ENCODE data around the gene RABGGTA.

RABGGTA gene

GRCh38 chr14:24291446-24292117 is 20.2 kb upstream of the RABGGTA start:
- H4K12ac ChIP-seq (ENCODE audit: low read depth, low read length), result no peak overlapping the region
- peaks cover under 1 to 2% of the 10 kb centered on the region in 2 experiments for H3K4me1 ChIP-seq (ENCODE audit: control insufficient read depth in 1 of 2, insufficient read depth in 2 of 2, low read length in 2 of 2)
- H3K36me3 ChIP-seq (ENCODE audit: control insufficient read depth in 1 of 2, insufficient read depth in 2 of 2, low read length in 2 of 2), result peaks cover 38 to 46% of the 10 kb centered on the region in 2 experiments
- no peak overlapping the region for H3K4me2 ChIP-seq (ENCODE audit: low read length)
- no peak overlapping the region for H4K8ac ChIP-seq (ENCODE audit: low read depth, low read length)
- no peak overlapping the region for H2BK120ac ChIP-seq (ENCODE audit: insufficient read depth, low read length, poor library complexity)
- H2AK5ac ChIP-seq (ENCODE audit: low read length), result no peak overlapping the region
- no peak overlapping the region for H3K18ac ChIP-seq (ENCODE audit: low read length)
- no peak overlapping the region for H3K27ac ChIP-seq (ENCODE audit: low read depth, low read length)
- no CpG with 5 or more reads among the region's 3 CpGs for WGBS (ENCODE audit: extremely low coverage, insufficient coverage, insufficient read length)
- H3K4ac ChIP-seq (ENCODE audit: low read depth, low read length), result no peak overlapping the region
- H3K23ac ChIP-seq (ENCODE audit: low read length), result no peak overlapping the region
- H4K91ac ChIP-seq (ENCODE audit: low read depth, low read length), result no peak overlapping the region
- H2AFZ ChIP-seq (ENCODE audit: insufficient read depth, low read length, poor library complexity), result no peak overlapping the region
- no peaks in the 10 kb centered on the region for H3K27me3 ChIP-seq (ENCODE audit: insufficient read depth, low read length)
- no peaks in the 10 kb centered on the region for H3K79me2 ChIP-seq (ENCODE audit: control insufficient read depth, insufficient read depth, low read length, poor library complexity)
- H3K4me3 ChIP-seq (ENCODE audit: low read depth, low read length), result no peak overlapping the region
- no peaks in the 10 kb centered on the region for H3K9me3 ChIP-seq (ENCODE audit: insufficient read depth, low read depth, low read length)
- H3K14ac ChIP-seq (ENCODE audit: low read length), result no peak overlapping the region
- no peak overlapping the region for H3K9ac ChIP-seq (ENCODE audit: low read length)
- H3K79me1 ChIP-seq (ENCODE audit: low read length), result no peaks in the 10 kb centered on the region
- no peak overlapping the region for H2BK12ac ChIP-seq (ENCODE audit: low read length)
- no peak for DNase-seq
- H2BK5ac ChIP-seq (ENCODE audit: low read depth, low read length, poor library complexity), result no peak overlapping the region

- Histone ChIP-seq H3K9ac (ENCODE audit: low read length) (no peak overlapping the region), H3K79me1 (ENCODE audit: low read length) (no peaks in the 10 kb centered on the region), H3K36me3 (ENCODE audit: control insufficient read depth in 1 of 2, insufficient read depth in 2 of 2, low read length in 2 of 2) (peaks cover 32 to 39% of the 10 kb centered on the region in 2 experiments), H3K14ac (ENCODE audit: low read length) (no peak overlapping the region), H3K9me3 (ENCODE audit: insufficient read depth, low read depth, low read length) (no peaks in the 10 kb centered on the region), H3K4me3 (ENCODE audit: low read depth, low read length) (no peak overlapping the region), H2AFZ (ENCODE audit: insufficient read depth, low read length, poor library complexity) (no peak overlapping the region), H2BK120ac (ENCODE audit: insufficient read depth, low read length, poor library complexity) (no peak overlapping the region), H3K4me1 (ENCODE audit: control insufficient read depth in 1 of 2, insufficient read depth in 2 of 2, low read length in 2 of 2) (no peaks in the 10 kb centered on the region), H4K91ac (ENCODE audit: low read depth, low read length) (no peak overlapping the region), H3K18ac (ENCODE audit: low read length) (no peak overlapping the region), H2BK5ac (ENCODE audit: low read depth, low read length, poor library complexity) (no peak overlapping the region), H4K12ac (ENCODE audit: low read depth, low read length) (peak overlapping the region; percentile 38), H3K23ac (ENCODE audit: low read length) (no peak overlapping the region), H3K27ac (ENCODE audit: low read depth, low read length) (no peak overlapping the region), H4K8ac (ENCODE audit: low read depth, low read length) (no peak overlapping the region), H3K4me2 (ENCODE audit: low read length) (no peak overlapping the region), H2AK5ac (ENCODE audit: low read length) (no peak overlapping the region), H3K79me2 (ENCODE audit: control insufficient read depth, insufficient read depth, low read length, poor library complexity) (no peaks in the 10 kb centered on the region), H3K27me3 (ENCODE audit: insufficient read depth, low read length) (no peaks in the 10 kb centered on the region), H2BK12ac (ENCODE audit: low read length) (no peak overlapping the region), H3K4ac (ENCODE audit: low read depth, low read length) (no peak overlapping the region)
- no CpG with 5 or more reads among the region's 9 CpGs for WGBS (ENCODE audit: extremely low coverage, insufficient coverage, insufficient read length)
- DNase-seq, result no peak
These were observed 19.3 kb upstream of the RABGGTA start for GRCh38 chr14:24290746-24291145.

GRCh38 chr14:24289649-24290280 is 18.4 kb upstream of the RABGGTA start:
- Histone ChIP-seq H3K27me3 (ENCODE audit: insufficient read depth, low read length) (no peaks in the 10 kb centered on the region), H4K12ac (ENCODE audit: low read depth, low read length) (no peak overlapping the region)
- WGBS (ENCODE audit: extremely low coverage, insufficient coverage, insufficient read length), result no CpG with 5 or more reads among the region's 6 CpGs

GRCh38 chr14:24286996-24287395 is 15.6 kb upstream of the RABGGTA start:
- no peak overlapping the region for H2AFZ ChIP-seq (ENCODE audit: insufficient read depth, low read length, poor library complexity)
- no peak overlapping the region for H3K4ac ChIP-seq (ENCODE audit: low read depth, low read length)
- no peak overlapping the region for H3K14ac ChIP-seq (ENCODE audit: low read length)
- no peaks in the 10 kb centered on the region for H3K27me3 ChIP-seq (ENCODE audit: insufficient read depth, low read length)
- H3K27ac ChIP-seq (ENCODE audit: low read depth, low read length), result no peak overlapping the region
- H3K4me2 ChIP-seq (ENCODE audit: low read length), result no peak overlapping the region
- no peak overlapping the region for H2AK5ac ChIP-seq (ENCODE audit: low read length)
- no peaks in the 10 kb centered on the region for H3K79me1 ChIP-seq (ENCODE audit: low read length)
- no peak overlapping the region for H2BK5ac ChIP-seq (ENCODE audit: low read depth, low read length, poor library complexity)
- no peak overlapping the region for H3K9ac ChIP-seq (ENCODE audit: low read length)
- H3K23ac ChIP-seq (ENCODE audit: low read length), result no peak overlapping the region
- H3K4me1 ChIP-seq (ENCODE audit: control insufficient read depth in 1 of 2, insufficient read depth in 2 of 2, low read length in 2 of 2), result peaks cover 0 to 4% of the 10 kb centered on the region in 2 experiments
- no CpG with 5 or more reads among the region's 5 CpGs for WGBS (ENCODE audit: extremely low coverage, insufficient coverage, insufficient read length)
- no peaks in the 10 kb centered on the region for H3K9me3 ChIP-seq (ENCODE audit: insufficient read depth, low read depth, low read length)
- no peak overlapping the region for H4K91ac ChIP-seq (ENCODE audit: low read depth, low read length)
- H3K4me3 ChIP-seq (ENCODE audit: low read depth, low read length), result no peak overlapping the region
- H2BK120ac ChIP-seq (ENCODE audit: insufficient read depth, low read length, poor library complexity), result no peak overlapping the region
- no peak overlapping the region for H4K12ac ChIP-seq (ENCODE audit: low read depth, low read length)
- H3K79me2 ChIP-seq (ENCODE audit: control insufficient read depth, insufficient read depth, low read length, poor library complexity), result no peaks in the 10 kb centered on the region
- H3K36me3 ChIP-seq (ENCODE audit: control insufficient read depth in 1 of 2, insufficient read depth in 2 of 2, low read length in 2 of 2), result peaks cover 20 to 27% of the 10 kb centered on the region in 2 experiments
- DNase-seq, result no peak
- H2BK12ac ChIP-seq (ENCODE audit: low read length), result no peak overlapping the region
- H4K8ac ChIP-seq (ENCODE audit: low read depth, low read length), result no peak overlapping the region
- no peak overlapping the region for H3K18ac ChIP-seq (ENCODE audit: low read length)

More at GRCh38 chr14:24289649-24290280, 18.4 kb upstream of the RABGGTA start:
- no peak overlapping the region for H3K9ac ChIP-seq (ENCODE audit: low read length)
- H4K8ac ChIP-seq (ENCODE audit: low read depth, low read length), result no peak overlapping the region
- peaks cover 29 to 34% of the 10 kb centered on the region in 2 experiments for H3K36me3 ChIP-seq (ENCODE audit: control insufficient read depth in 1 of 2, insufficient read depth in 2 of 2, low read length in 2 of 2)
- H3K4me1 ChIP-seq (ENCODE audit: control insufficient read depth in 1 of 2, insufficient read depth in 2 of 2, low read length in 2 of 2), result peaks cover 0 to 4% of the 10 kb centered on the region in 2 experiments
- no peak overlapping the region for H3K4ac ChIP-seq (ENCODE audit: low read depth, low read length)
- no peak overlapping the region for H2AK5ac ChIP-seq (ENCODE audit: low read length)
- H3K4me3 ChIP-seq (ENCODE audit: low read depth, low read length), result no peak overlapping the region
- no peak overlapping the region for H3K4me2 ChIP-seq (ENCODE audit: low read length)
- no peaks in the 10 kb centered on the region for H3K79me2 ChIP-seq (ENCODE audit: control insufficient read depth, insufficient read depth, low read length, poor library complexity)
- no peak overlapping the region for H4K91ac ChIP-seq (ENCODE audit: low read depth, low read length)
- H2BK12ac ChIP-seq (ENCODE audit: low read length), result no peak overlapping the region
- no peak overlapping the region for H2BK120ac ChIP-seq (ENCODE audit: insufficient read depth, low read length, poor library complexity)
- H3K18ac ChIP-seq (ENCODE audit: low read length), result no peak overlapping the region
- no peak overlapping the region for H3K27ac ChIP-seq (ENCODE audit: low read depth, low read length)
- no peak overlapping the region for H2BK5ac ChIP-seq (ENCODE audit: low read depth, low read length, poor library complexity)
- H3K14ac ChIP-seq (ENCODE audit: low read length), result no peak overlapping the region
- H3K79me1 ChIP-seq (ENCODE audit: low read length), result no peaks in the 10 kb centered on the region
- no peak overlapping the region for H2AFZ ChIP-seq (ENCODE audit: insufficient read depth, low read length, poor library complexity)
- no peak for DNase-seq
- no peak overlapping the region for H3K23ac ChIP-seq (ENCODE audit: low read length)
- H3K9me3 ChIP-seq (ENCODE audit: insufficient read depth, low read depth, low read length), result no peaks in the 10 kb centered on the region
